GM12891 (cell line): ENCODE results near the gene BROX.

Experiments used
- PAX5 ChIP-seq: IDR thresholded peaks from 2 replicates; pipeline ENCODE4 v1.6.1; 2011; ENCODE audit warnings: low read length, moderate library complexity, mild to moderate bottlenecking; ENCODE audit not compliant: insufficient read depth, severe bottlenecking
- POLR2A ChIP-seq: IDR thresholded peaks from 2 replicates; pipeline ENCODE4 v1.6.1; 2011; ENCODE audit warnings: low read depth, low read length, control low read depth
- POLR2AphosphoS5 ChIP-seq: IDR thresholded peaks from 2 replicates; pipeline ENCODE4 v1.6.1; 2011; ENCODE audit warnings: low read depth, low read length, control low read depth
- POU2F2 ChIP-seq: IDR thresholded peaks from 2 replicates; pipeline ENCODE4 v1.6.1; 2011; ENCODE audit warnings: low read depth, mild to moderate bottlenecking, control low read depth, low read length, moderate library complexity
- SPI1 ChIP-seq: IDR thresholded peaks from 2 replicates; pipeline ENCODE4 v1.6.1; 2011; ENCODE audit warnings: low read depth, low read length, control low read depth
- TAF1 ChIP-seq: IDR thresholded peaks from 2 replicates; pipeline ENCODE4 v1.6.1; 2011; ENCODE audit warnings: low read depth, low read length, control low read depth

DNA sequence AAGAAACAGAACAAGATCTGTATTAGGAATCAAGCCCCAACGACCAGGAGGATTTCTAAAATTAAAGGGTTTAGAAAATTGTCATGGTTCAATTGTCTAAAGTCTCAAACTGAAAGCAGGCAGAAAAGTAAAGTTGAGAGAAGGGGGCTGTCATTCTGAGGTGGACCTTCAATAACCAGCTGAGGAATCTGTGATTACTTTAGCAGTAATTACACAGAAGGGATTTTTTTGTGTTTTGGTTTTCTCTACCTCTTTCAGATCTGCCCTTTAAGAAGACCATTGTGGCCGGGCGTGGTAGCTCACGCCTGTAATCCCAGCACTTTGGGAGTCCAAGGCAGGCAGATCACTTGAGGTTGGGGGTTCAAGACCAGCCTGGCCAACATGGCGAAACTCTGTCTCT, 17.4 kb upstream of the BROX start:
- TF ChIP-seq POLR2A: no peak
- TF ChIP-seq TAF1: no peak
- TF ChIP-seq POLR2AphosphoS5: no peak
- no peak for TF ChIP-seq SPI1
- TF ChIP-seq PAX5: no peak
- no peak for TF ChIP-seq POU2F2
